SK-N-SH treated with all-trans-retinoic acid at 6 μM for 48 hours (cell line): ENCODE data around the gene CA11.

ENCODE experiments used
- ATAC-seq: fragments of 200-7000 bp; cut with Tn5 transposase; 3 replicates; pipeline ENCODE4 v1.9.1; 2020; ENCODE audit warnings: mild to moderate bottlenecking, moderate library complexity
- BACH2 ChIP-seq: fragments of 250-450 bp; sonication (Bioruptor Pico); IDR thresholded peaks from 2 replicates; pipeline ENCODE4 v1.9.0; 2021; ENCODE audit warnings: mild to moderate bottlenecking, borderline replicate concordance
- CREB5 ChIP-seq: fragments of 250-450 bp; sonication (Bioruptor Pico); IDR thresholded peaks from 2 replicates; pipeline ENCODE4 v1.5.1; 2020; ENCODE audit warnings: low read depth, mild to moderate bottlenecking, moderate library complexity
- CSDC2 ChIP-seq: fragments of 250-450 bp; sonication (Bioruptor Pico); IDR thresholded peaks from 2 replicates; pipeline ENCODE4 v1.5.0; 2020; ENCODE audit warnings: mild to moderate bottlenecking, moderate library complexity
- CSRNP3 ChIP-seq: fragments of 250-450 bp; sonication (Bioruptor Pico); IDR thresholded peaks from 2 replicates; pipeline ENCODE4 v1.5.1; 2021; ENCODE audit warnings: mild to moderate bottlenecking, moderate library complexity
- ESRRG ChIP-seq: fragments of 250-450 bp; sonication (Bioruptor Pico); IDR thresholded peaks from 2 replicates; pipeline ENCODE4 v1.6.1; 2021; ENCODE audit warnings: mild to moderate bottlenecking
- GLIS3 ChIP-seq: fragments of 250-450 bp; sonication (Bioruptor Pico); IDR thresholded peaks from 2 replicates; pipeline ENCODE4 v1.5.0; 2020; ENCODE audit warnings: mild to moderate bottlenecking, moderate library complexity
- ISL1 ChIP-seq: fragments of 250-450 bp; sonication (Bioruptor Pico); IDR thresholded peaks from 2 replicates; pipeline ENCODE4 v2.1.2; 2022; ENCODE audit warnings: mild to moderate bottlenecking, moderate library complexity
- PATZ1 ChIP-seq: fragments of 250-450 bp; sonication (Bioruptor Pico); IDR thresholded peaks from 2 replicates; pipeline ENCODE4 v1.8.0; 2020; ENCODE audit warnings: mild to moderate bottlenecking, moderate library complexity, borderline replicate concordance
- POU6F1 ChIP-seq: fragments of 250-450 bp; sonication (Bioruptor Pico); IDR thresholded peaks from 2 replicates; pipeline ENCODE4 v1.8.0; 2021; ENCODE audit warnings: low read depth, mild to moderate bottlenecking, moderate library complexity, borderline replicate concordance
- PPARA ChIP-seq: fragments of 250-450 bp; sonication (Bioruptor Pico); IDR thresholded peaks from 2 replicates; pipeline ENCODE4 v1.5.0; 2020; ENCODE audit warnings: mild to moderate bottlenecking, borderline replicate concordance
- SNAI2 ChIP-seq: fragments of 250-450 bp; sonication (Bioruptor Pico); IDR thresholded peaks from 2 replicates; pipeline ENCODE4 v1.5.0; 2020; ENCODE audit warnings: mild to moderate bottlenecking, moderate library complexity
- TCF4 ChIP-seq: fragments of 250-450 bp; sonication (Bioruptor Pico); IDR thresholded peaks from 2 replicates; pipeline ENCODE4 v1.8.0; 2021; ENCODE audit warnings: mild to moderate bottlenecking, moderate library complexity, borderline replicate concordance
- TOX ChIP-seq: fragments of 250-450 bp; sonication (Bioruptor Pico); IDR thresholded peaks from 2 replicates; pipeline ENCODE4 v1.8.0; 2021; ENCODE audit warnings: mild to moderate bottlenecking, moderate library complexity, borderline replicate concordance
- TSHZ2 ChIP-seq: fragments of 250-450 bp; sonication (Bioruptor Pico); IDR thresholded peaks from 2 replicates; pipeline ENCODE4 v1.5.0; 2020; ENCODE audit warnings: mild to moderate bottlenecking, moderate library complexity
- ZC3H10 ChIP-seq: fragments of 250-450 bp; sonication (Bioruptor Pico); IDR thresholded peaks from 2 replicates; pipeline ENCODE4 v1.5.1; 2021; ENCODE audit warnings: mild to moderate bottlenecking, moderate library complexity
- ZFP3 ChIP-seq: fragments of 250-450 bp; sonication (Bioruptor Pico); IDR thresholded peaks from 2 replicates; pipeline ENCODE4 v1.5.0; 2020; ENCODE audit warnings: mild to moderate bottlenecking, moderate library complexity
- ZFP30 ChIP-seq: fragments of 450-650 bp; formaldehyde crosslinking; IDR thresholded peaks from 2 replicates; pipeline ENCODE4 v1.5.0; 2022; ENCODE audit warnings: mild to moderate bottlenecking, moderate library complexity
- ZNF565 ChIP-seq: fragments of 450-650 bp; formaldehyde crosslinking; conservative IDR thresholded peaks from 2 replicates; pipeline ENCODE4 v1.5.0; 2020; ENCODE audit warnings: low read depth, mild to moderate bottlenecking, moderate library complexity
- ZNF70 ChIP-seq: fragments of 450-650 bp; formaldehyde crosslinking; IDR thresholded peaks from 2 replicates; pipeline ENCODE4 v1.5.0; 2020; ENCODE audit warnings: mild to moderate bottlenecking, moderate library complexity
- ZNF8 ChIP-seq: fragments of 450-650 bp; formaldehyde crosslinking; IDR thresholded peaks from 2 replicates; pipeline ENCODE4 v1.5.0; 2020; ENCODE audit warnings: mild to moderate bottlenecking, moderate library complexity

CA11 gene

GRCh38 chr19:48650974-48651682 lies 5.1 kb upstream of the CA11 start:
- no peak for TF ChIP-seq PATZ1 (CRISPR knock-in tag)
- no peak for TF ChIP-seq TSHZ2 (CRISPR knock-in tag)
- no peak for TF ChIP-seq GLIS3 (CRISPR knock-in tag)
- TF ChIP-seq ZFP3 (CRISPR knock-in tag) = no peak
- TF ChIP-seq CREB5 (CRISPR knock-in tag) = no peak
- no peak for TF ChIP-seq CSRNP3 (CRISPR knock-in tag)
- no peak for TF ChIP-seq BACH2
- TF ChIP-seq ZNF70 (CRISPR knock-in tag) = no peak
- TF ChIP-seq, all 23 proteins: peak for 0
- ATAC-seq = no peak

- ATAC-seq = no peak
- TF ChIP-seq ISL1 (CRISPR knock-in tag) (no peak), SNAI2 (CRISPR knock-in tag) (no peak), CSRNP3 (CRISPR knock-in tag) (no peak)
These were observed 2.1 kb upstream of the CA11 start for GRCh38 chr19:48648134-48648533.

- no peak for ATAC-seq
- TF ChIP-seq ISL1 (CRISPR knock-in tag) (no peak), ZNF8 (no peak), PPARA (no peak), TOX (CRISPR knock-in tag) (no peak), ZC3H10 (CRISPR knock-in tag) (no peak), ZFP3 (CRISPR knock-in tag) (no peak)
These were observed 782 bp upstream of the CA11 start for GRCh38 chr19:48646722-48647216.

GRCh38 chr19:48645620-48646000 lies 377 bp downstream of the CA11 start:
- TF ChIP-seq ZFP30 = no peak
- no peak for TF ChIP-seq CSDC2
- no peak for TF ChIP-seq ZNF70 (CRISPR knock-in tag)
- TF ChIP-seq CREB5 (CRISPR knock-in tag) = no peak
- TF ChIP-seq ZNF565 (CRISPR knock-in tag) = no peak
- no peak for TF ChIP-seq ESRRG
- TF ChIP-seq ZFP3 (CRISPR knock-in tag) = no peak
- no peak for TF ChIP-seq PPARA
- TF ChIP-seq TCF4 (CRISPR knock-in tag) = no peak
- TF ChIP-seq CSRNP3 (CRISPR knock-in tag) = no peak
- no peak for TF ChIP-seq POU6F1 (CRISPR knock-in tag)
- TF ChIP-seq BACH2 = no peak
- no peak for TF ChIP-seq TOX (CRISPR knock-in tag)
- TF ChIP-seq GLIS3 (CRISPR knock-in tag) = no peak
- TF ChIP-seq ZC3H10 (CRISPR knock-in tag) = no peak
- TF ChIP-seq ZNF8 = no peak
- no peak for TF ChIP-seq ISL1 (CRISPR knock-in tag)
- ATAC-seq = peak; percentile 56
